PC-9 (cell line): Measurements from ENCODE around the gene ZMYND19.
"Not testable (repeated sequence)": the region's sequence is repeated elsewhere in the genome, so short reads cannot be mapped to it uniquely, and the experiment has no call there.

Source experiments
- CTCF ChIP-seq: fragments of 200-600 bp; sonication (generic); conservative IDR thresholded peaks from 2 replicates; pipeline ENCODE4 v1.6.1; 2017; ENCODE audit warnings: mixed run types, antibody characterized with exemption, mild to moderate bottlenecking, moderate library complexity
- EZH2 ChIP-seq: fragments of 200-600 bp; sonication (generic); IDR thresholded peaks from 2 replicates; pipeline ENCODE4 v1.8.0; 2017; ENCODE audit warnings: antibody characterized with exemption, low read depth

GRCh38 chr9:137553654-137554053 is 36.7 kb downstream of the ZMYND19 start:
- TF ChIP-seq CTCF, EZH2: not testable (repeated sequence)
